Esophagus squamous epithelium (tissue), 5 donors: ENCODE results near the gene PPP2R5E. TPM values are rescaled to one million over a fixed set of nuclear protein-coding genes. Genes with fewer than 3 reads are reported as not detected.

ENCODE experiments used
- DNase-seq: peaks from one replicate; lab custom pipeline; 2025; lab: John Stamatoyannopoulos, UW
- H3K27ac ChIP-seq, 4 donors: fragments of 200-600 bp; sonication (generic); one replicate each; pipeline ENCODE4 v1.5.1; 2016 to 2019; ENCODE audit warnings: mild to moderate bottlenecking in 1 of 4
- H3K27me3 ChIP-seq, 4 donors: fragments of 200-600 bp; sonication (generic); 1 replicate in 3 of 4; 2 replicates in 1 of 4; pipeline versions ENCODE4 v1.5.1 to v1.6.0; 2017 to 2021; ENCODE audit warnings: antibody characterized with exemption in 1 of 4
- H3K36me3 ChIP-seq, 3 donors: fragments of 200-600 bp; sonication (generic); one replicate each; pipeline ENCODE4 v1.5.1; 2016 to 2019
- H3K4me1 ChIP-seq, 3 donors: fragments of 200-600 bp; sonication (generic); one replicate each; pipeline ENCODE4 v1.5.1; 2017 to 2019
- H3K4me3 ChIP-seq, 4 donors: fragments of 200-600 bp; sonication (generic); 1 replicate in 3 of 4; 2 replicates in 1 of 4; pipeline ENCODE4 v1.5.1; 2016 to 2019; ENCODE audit warnings: mild to moderate bottlenecking in 2 of 4, moderate library complexity in 1 of 4
- H3K9me3 ChIP-seq, 3 donors: fragments of 200-600 bp; sonication (generic); one replicate each; pipeline ENCODE4 v1.5.1; 2016 to 2019
- POLR2A ChIP-seq, 4 donors: fragments of 450-650 bp; IDR thresholded peaks; one replicate each; pipeline ENCODE4 v1.6.1; 2017; ENCODE audit warnings: antibody characterized with exemption in 4 of 4, mild to moderate bottlenecking in 4 of 4, moderate library complexity in 3 of 4
- WGBS, 2 donors: methylation state at CpG; one replicate each; pipeline ENCODE4 v1.1.5; 2018; 5-methylcytosine and 5-hydroxymethylcytosine counted together
- intact Hi-C: fragments of 100-400 bp; cut with DNase I; formaldehyde crosslinking; loops from one replicate; pipeline ENCODE4 v1.15.0; 2022
- total RNA-seq, 4 donors: library from RNA; depleted of rRNA; stranded (reverse); fragments of >200 nt; gene quantifications; one replicate each; pipeline ENCODE4 v1.1.0, GENCODE V29; 2016
- TF ChIP-seq, protein P1 (sequence below), 6 experiments: fragments of 450-650 bp in 4 of 6; fragments of 200-600 bp in 2 of 6; sonication (generic) in 2 of 6; IDR thresholded peaks; one replicate each; pipeline ENCODE4 v1.5.1; 2016 to 2019; ENCODE audit warnings: antibody characterized with exemption in 6 of 6, mild to moderate bottlenecking in 4 of 6, moderate library complexity in 4 of 6
- donor health status: DM: yes; HTN: yes; CAD: no.

The PPP2R5E gene
- total RNA-seq, 4 donors from 2014 or later, result 18.9 to 31.2 (median 26.0) TPM

GRCh38 chr14:63401646-63402045 lies 141.5 kb downstream of the PPP2R5E start:
- H3K4me1 ChIP-seq, result peaks cover 0 to 16% (median 0%) of the 10 kb centered on the region in 3 donors
- no peak overlapping the region for H3K27ac ChIP-seq
- intact Hi-C loops, result no loop called here
- TF ChIP-seq, protein P1, sequence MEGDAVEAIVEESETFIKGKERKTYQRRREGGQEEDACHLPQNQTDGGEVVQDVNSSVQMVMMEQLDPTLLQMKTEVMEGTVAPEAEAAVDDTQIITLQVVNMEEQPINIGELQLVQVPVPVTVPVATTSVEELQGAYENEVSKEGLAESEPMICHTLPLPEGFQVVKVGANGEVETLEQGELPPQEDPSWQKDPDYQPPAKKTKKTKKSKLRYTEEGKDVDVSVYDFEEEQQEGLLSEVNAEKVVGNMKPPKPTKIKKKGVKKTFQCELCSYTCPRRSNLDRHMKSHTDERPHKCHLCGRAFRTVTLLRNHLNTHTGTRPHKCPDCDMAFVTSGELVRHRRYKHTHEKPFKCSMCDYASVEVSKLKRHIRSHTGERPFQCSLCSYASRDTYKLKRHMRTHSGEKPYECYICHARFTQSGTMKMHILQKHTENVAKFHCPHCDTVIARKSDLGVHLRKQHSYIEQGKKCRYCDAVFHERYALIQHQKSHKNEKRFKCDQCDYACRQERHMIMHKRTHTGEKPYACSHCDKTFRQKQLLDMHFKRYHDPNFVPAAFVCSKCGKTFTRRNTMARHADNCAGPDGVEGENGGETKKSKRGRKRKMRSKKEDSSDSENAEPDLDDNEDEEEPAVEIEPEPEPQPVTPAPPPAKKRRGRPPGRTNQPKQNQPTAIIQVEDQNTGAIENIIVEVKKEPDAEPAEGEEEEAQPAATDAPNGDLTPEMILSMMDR (IDR thresholded peaks at IDR 0.05), result no peak
- no peak for TF ChIP-seq POLR2A (IDR thresholded peaks at IDR 0.05)
- H3K36me3 ChIP-seq, result peaks cover 0 to 26% (median 0%) of the 10 kb centered on the region in 3 donors
- WGBS, 2 donors, result 91 to 93% methylated on average over 2 of the region's 2 CpGs
- DNase-seq, result no peak
- no peak overlapping the region for H3K4me3 ChIP-seq
- H3K9me3 ChIP-seq, result no peaks in the 10 kb centered on the region
- H3K27me3 ChIP-seq, result no peaks in the 10 kb centered on the region

- H3K9me3 ChIP-seq, result no peaks in the 10 kb centered on the region
- DNase-seq, result no peak
- no peaks in the 10 kb centered on the region for H3K27me3 ChIP-seq
- H3K36me3 ChIP-seq, result peaks cover 0 to 32% (median 0%) of the 10 kb centered on the region in 3 donors
- H3K4me1 ChIP-seq, result peaks cover 0 to 24% (median 0%) of the 10 kb centered on the region in 3 donors
- 94 to 96% methylated on average over 3 of the region's 3 CpGs for WGBS, 2 donors
- intact Hi-C loops, result no loop called here
- no peak overlapping the region for H3K4me3 ChIP-seq
- no peak overlapping the region for H3K27ac ChIP-seq
- no peak for TF ChIP-seq POLR2A (IDR thresholded peaks at IDR 0.05)
- TF ChIP-seq, protein P1 (IDR thresholded peaks at IDR 0.05), result no peak
Observed at GRCh38 chr14:63398952-63399351, 144.2 kb downstream of the PPP2R5E start.

DNA sequence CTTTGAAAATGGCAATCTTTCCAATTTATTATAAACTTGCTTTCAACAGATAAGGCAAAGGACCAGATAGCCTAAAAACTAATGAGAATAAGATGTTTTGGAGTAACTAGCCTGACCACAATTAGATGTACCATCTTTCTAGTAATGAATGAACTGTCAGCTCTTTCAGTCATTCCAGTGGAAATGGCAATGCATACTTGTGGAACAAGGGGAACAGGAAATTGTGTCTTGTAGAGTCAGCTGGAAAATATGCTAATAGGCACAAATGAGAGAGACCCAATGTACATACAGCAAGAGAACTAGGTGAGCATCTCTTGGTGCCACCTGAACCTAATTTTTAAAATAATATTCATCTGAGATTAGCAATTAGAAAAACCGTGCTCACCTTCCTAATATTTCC lies 148.3 kb downstream of the PPP2R5E start:
- intact Hi-C loops, result no loop called here
- no peak overlapping the region for H3K4me3 ChIP-seq
- peaks cover 0 to 14% (median 0%) of the 10 kb centered on the region in 3 donors for H3K4me1 ChIP-seq
- peaks cover 0 to 66% (median 0%) of the 10 kb centered on the region in 3 donors for H3K36me3 ChIP-seq
- no peak overlapping the region for H3K27ac ChIP-seq
- 84 to 93% methylated on average over 1 of the region's 1 CpG for WGBS, 2 donors
- TF ChIP-seq POLR2A (IDR thresholded peaks at IDR 0.05), result no peak
- TF ChIP-seq, protein P1 (IDR thresholded peaks at IDR 0.05), result no peak
- no peaks in the 10 kb centered on the region for H3K9me3 ChIP-seq
- H3K27me3 ChIP-seq, result no peaks in the 10 kb centered on the region
- DNase-seq, result no peak

- intact Hi-C loops, result no loop called here
- 90 to 97% methylated on average over 2 of the region's 2 CpGs for WGBS, 2 donors
- DNase-seq, result no peak
- peaks cover 0 to 14% (median 0%) of the 10 kb centered on the region in 3 donors for H3K4me1 ChIP-seq
- no peaks in the 10 kb centered on the region for H3K27me3 ChIP-seq
- TF ChIP-seq, protein P1 (IDR thresholded peaks at IDR 0.05), result no peak
- TF ChIP-seq POLR2A (IDR thresholded peaks at IDR 0.05), result no peak
- H3K4me3 ChIP-seq, result no peak overlapping the region
- no peak overlapping the region for H3K27ac ChIP-seq
- no peaks in the 10 kb centered on the region for H3K9me3 ChIP-seq
- H3K36me3 ChIP-seq, result peaks cover 0 to 70% (median 0%) of the 10 kb centered on the region in 3 donors
Observed at GRCh38 chr14:63394432-63394831, 148.7 kb downstream of the PPP2R5E start.

DNA sequence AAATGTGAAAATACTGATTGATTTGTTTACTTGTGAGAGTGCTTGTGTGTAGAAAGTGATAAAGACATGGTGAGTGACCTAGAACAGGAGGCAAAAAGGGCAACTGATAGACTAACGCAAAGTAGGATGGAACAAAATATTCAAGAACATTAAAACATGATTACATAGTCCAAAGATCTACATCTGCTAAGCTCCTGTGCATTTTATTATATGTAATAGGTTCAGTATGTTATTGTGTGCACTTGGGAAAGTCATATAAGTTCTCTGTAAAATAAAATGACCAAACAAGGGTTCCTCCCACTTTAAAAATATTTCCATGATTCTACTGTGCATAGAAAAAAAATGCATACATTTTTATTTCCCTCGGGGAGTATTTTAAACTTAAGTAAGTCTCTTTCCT lies 150.2 kb downstream of the PPP2R5E start:
- Histone ChIP-seq H3K4me1 (peaks cover 0 to 14% (median 0%) of the 10 kb centered on the region in 3 donors), H3K9me3 (no peaks in the 10 kb centered on the region), H3K4me3 (no peak overlapping the region), H3K36me3 (peaks cover 0 to 69% (median 3%) of the 10 kb centered on the region in 3 donors), H3K27ac (no peak overlapping the region), H3K27me3 (no peaks in the 10 kb centered on the region)
- DNase-seq, result no peak
- intact Hi-C loops, result no loop called here
- 70 to 83% methylated on average over 2 of the region's 2 CpGs for WGBS, 2 donors
- no peak for TF ChIP-seq POLR2A (IDR thresholded peaks at IDR 0.05)
- TF ChIP-seq, protein P1 (IDR thresholded peaks at IDR 0.05), result no peak
